Measurements from ENCODE around the gene OPCML.

DNA sequence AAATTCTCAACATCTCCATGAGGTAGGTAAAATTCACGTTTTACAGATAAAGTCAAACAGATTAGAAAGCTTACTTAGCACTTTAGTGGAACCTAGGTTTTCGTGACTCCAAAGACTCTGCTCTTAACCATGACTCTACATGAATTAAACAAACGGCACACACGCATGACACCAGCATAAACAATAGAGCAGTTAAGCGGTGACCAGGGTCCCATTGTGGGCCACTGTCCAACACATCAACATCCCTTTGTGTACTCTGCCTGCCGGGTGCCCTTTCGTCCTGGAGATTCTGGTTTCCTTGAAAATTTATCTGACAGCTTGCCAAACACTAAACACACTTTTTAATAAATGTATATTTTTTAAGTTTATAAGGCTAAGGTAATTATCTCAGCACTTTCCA is 941.7 kb downstream of the OPCML start:
- TF ChIP-seq, protein P1, sequence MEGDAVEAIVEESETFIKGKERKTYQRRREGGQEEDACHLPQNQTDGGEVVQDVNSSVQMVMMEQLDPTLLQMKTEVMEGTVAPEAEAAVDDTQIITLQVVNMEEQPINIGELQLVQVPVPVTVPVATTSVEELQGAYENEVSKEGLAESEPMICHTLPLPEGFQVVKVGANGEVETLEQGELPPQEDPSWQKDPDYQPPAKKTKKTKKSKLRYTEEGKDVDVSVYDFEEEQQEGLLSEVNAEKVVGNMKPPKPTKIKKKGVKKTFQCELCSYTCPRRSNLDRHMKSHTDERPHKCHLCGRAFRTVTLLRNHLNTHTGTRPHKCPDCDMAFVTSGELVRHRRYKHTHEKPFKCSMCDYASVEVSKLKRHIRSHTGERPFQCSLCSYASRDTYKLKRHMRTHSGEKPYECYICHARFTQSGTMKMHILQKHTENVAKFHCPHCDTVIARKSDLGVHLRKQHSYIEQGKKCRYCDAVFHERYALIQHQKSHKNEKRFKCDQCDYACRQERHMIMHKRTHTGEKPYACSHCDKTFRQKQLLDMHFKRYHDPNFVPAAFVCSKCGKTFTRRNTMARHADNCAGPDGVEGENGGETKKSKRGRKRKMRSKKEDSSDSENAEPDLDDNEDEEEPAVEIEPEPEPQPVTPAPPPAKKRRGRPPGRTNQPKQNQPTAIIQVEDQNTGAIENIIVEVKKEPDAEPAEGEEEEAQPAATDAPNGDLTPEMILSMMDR (IDR thresholded peaks at IDR 0.05) = no peak
- no peak for TF ChIP-seq POLR2A (IDR thresholded peaks at IDR 0.05)

All from lower leg skin (tissue), 3 donors.